NCI-H2171 (cell line): ENCODE data around the gene NLRP7.

Experiments used
- DNase-seq: peaks from one replicate; lab custom pipeline; 2025; lab: John Stamatoyannopoulos, UW

NLRP7 gene

GRCh38 chr19:54873990-54874389, 73.3 kb downstream of the NLRP7 start, which contains the start of gene FCAR:
FCAR (plus strand) TSS chr19:54874235; CDS start chr19:54874290, 55 bp downstream.
- no peak for DNase-seq
